ENCODE measurements around the gene GPR31. TPM values are rescaled to one million over a fixed set of nuclear protein-coding genes. Genes with fewer than 3 reads are reported as not detected.

The GPR31 gene
- total and polyA plus RNA-seq, 2 donors (not counting 1 experiment from before 2014, with no cell fraction given), result not detected

GRCh38 chr6:167106406-167106805 is 51.4 kb downstream of the GPR31 start:
- Histone ChIP-seq H3K27ac (ENCODE audit: low read length in 2 of 2) (no peak overlapping the region), H3K9ac (ENCODE audit: low read length) (no peak overlapping the region), H3K4me3 (ENCODE audit: control extremely low read depth in 1 of 5, extremely low read depth in 1 of 5, insufficient read depth in 1 of 5, low read depth in 2 of 5, low read length in 4 of 5) (no peak overlapping the region), H2AFZ (ENCODE audit: insufficient read depth, low read depth, low read length, poor library complexity, severe bottlenecking) (no peak overlapping the region), H3K4me1 (ENCODE audit: control insufficient read depth in 2 of 2, insufficient read depth in 2 of 2, low read length in 2 of 2) (peaks cover 97 to 98% of the 10 kb centered on the region in 2 donors), H3K4me2 (replicated peaks; ENCODE audit: low read depth, low read length, poor library complexity, severe bottlenecking) (no peak overlapping the region), H3K9me3 (ENCODE audit: control extremely low read depth in 1 of 3, control insufficient read depth in 2 of 3, insufficient read depth in 1 of 3, low read length in 2 of 3) (peaks cover 0 to 4% (median 0%) of the 10 kb centered on the region in 3 donors), H3K36me3 (replicated peaks in 1 of 2; ENCODE audit: control extremely low read depth in 1 of 2, control insufficient read depth in 1 of 2, extremely low read depth in 1 of 2, insufficient read depth in 2 of 2, low read length in 1 of 2) (no peaks in the 10 kb centered on the region), H4K20me1 (ENCODE audit: control insufficient read depth, insufficient read depth, low read length, poor library complexity, severe bottlenecking) (no peaks in the 10 kb centered on the region), H3K79me2 (ENCODE audit: control insufficient read depth, insufficient read depth, low read length) (peaks cover 70% of the 10 kb centered on the region), H3K27me3 (replicated peaks in 1 of 4; ENCODE audit: control extremely low read depth in 1 of 4, control insufficient read depth in 3 of 4, insufficient read depth in 4 of 4, low read length in 3 of 4) (no peaks in the 10 kb centered on the region)
- ATAC-seq (ENCODE audit: low read depth) (no peak), DNase-seq (no peak)
- Mint-ChIP-seq H3K27ac (no peak overlapping the region), H3K4me3 (no peak overlapping the region), H3K9me3 (ENCODE audit: insufficient read depth) (no peaks in the 10 kb centered on the region), H3K4me1 (peaks cover 92% of the 10 kb centered on the region), H3K27me3 (no peaks in the 10 kb centered on the region)
- CTCF ChIA-PET, result interaction anchor here (1.1 kb wide), 1 partner anchor 11 kb away, joined by 4 read pairs; no protein-coding TSS in a partner anchor
- TF ChIP-seq EZH2 (IDR thresholded peaks at IDR 0.05; ENCODE audit: borderline replicate concordance, insufficient read depth, low read depth, low read length, poor library complexity, severe bottlenecking), result no peak
- TF ChIP-seq CTCF (IDR thresholded peaks at IDR 0.05), result no peak
- intact Hi-C loops (cut with micrococcal nuclease), result no loop called here
- POLR2A ChIA-PET, result interaction anchor here (1.0 kb wide), 1 partner anchor 17 kb away, joined by 3 read pairs; no protein-coding TSS in a partner anchor
- WGBS (ENCODE audit: insufficient coverage), result 80% methylated on average over 1 of the region's 1 CpG

Other genes starting within 250 kb of the GPR31 start
- 293 and 302 TPM in 2 replicates for gene RNASET2, start 201.4 kb downstream of the GPR31 start, total RNA-seq
- 330 and 461 TPM in 2 replicates for gene RNASET2, start 201.4 kb downstream of the GPR31 start, polyA plus RNA-seq
- 33.7 and 39.7 TPM in 2 replicates for gene CEP43, start 158.6 kb downstream of the GPR31 start, total RNA-seq
- gene CEP43, start 158.6 kb downstream of the GPR31 start, polyA plus RNA-seq, result 10.1 and 17.1 TPM in 2 replicates
- gene CCR6, start 34.9 kb downstream of the GPR31 start, total RNA-seq, result 30.7 and 30.9 TPM in 2 replicates
- gene CCR6, start 34.9 kb downstream of the GPR31 start, polyA plus RNA-seq, result 18.2 and 25.9 TPM in 2 replicates
- gene UNC93A, start 133.3 kb upstream of the GPR31 start, total RNA-seq, result not detected in 2 replicates
- gene UNC93A, start 133.3 kb upstream of the GPR31 start, polyA plus RNA-seq, result not detected in 2 replicates
- gene TTLL2, start 167.1 kb upstream of the GPR31 start, total RNA-seq, result not detected in 2 replicates
- gene TTLL2, start 167.1 kb upstream of the GPR31 start, polyA plus RNA-seq, result not detected in 2 replicates